GOT3 (cell line): Measurements from ENCODE around the gene ARHGAP22.

Experiments
- DNase-seq: peaks from one replicate; lab custom pipeline; 2025; ENCODE audit warnings: mixed read lengths; lab: John Stamatoyannopoulos, UW

The ARHGAP22 gene

DNA sequence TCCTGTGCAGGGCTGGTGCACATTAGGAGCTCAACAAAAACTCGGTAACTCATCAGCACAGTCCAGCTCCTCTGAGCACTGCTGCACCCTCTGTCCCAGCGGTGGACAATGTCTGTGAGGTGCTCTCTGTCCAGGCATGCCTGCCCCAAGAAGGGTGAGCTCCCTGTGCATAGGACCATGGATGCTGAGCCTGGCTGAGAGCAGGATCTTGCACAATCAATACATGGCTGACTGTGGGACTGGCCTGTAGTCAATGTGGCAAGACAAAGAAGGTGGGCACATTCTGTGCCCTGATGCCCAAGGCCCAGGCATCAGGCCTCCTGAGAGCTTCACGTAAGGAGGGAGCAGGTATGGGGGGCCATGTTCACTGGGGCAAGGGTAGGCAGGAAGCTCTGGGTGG is 17.1 kb downstream of the ARHGAP22 start:
- DNase-seq, result no peak

DNA sequence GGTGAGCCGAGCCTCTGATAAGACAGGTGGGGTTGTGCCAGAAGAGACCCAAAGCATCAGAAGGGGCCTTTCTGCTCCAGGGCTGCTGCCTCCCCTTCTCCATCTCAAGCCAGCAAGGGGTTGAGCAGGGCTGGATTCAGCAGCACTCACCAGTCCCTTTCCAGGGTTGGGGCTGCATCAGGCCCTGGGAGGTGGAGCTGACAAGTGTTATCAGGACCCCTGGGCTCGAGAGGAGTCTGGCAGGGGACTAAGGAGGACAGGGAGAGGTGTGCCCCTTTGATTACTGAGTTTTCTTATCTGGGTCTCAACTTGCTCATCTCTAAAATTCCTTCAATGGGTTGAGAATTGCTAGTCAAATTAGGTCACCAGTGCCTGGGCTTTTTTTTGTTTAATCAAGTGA is 17.8 kb downstream of the ARHGAP22 start:
- DNase-seq, result no peak

DNA sequence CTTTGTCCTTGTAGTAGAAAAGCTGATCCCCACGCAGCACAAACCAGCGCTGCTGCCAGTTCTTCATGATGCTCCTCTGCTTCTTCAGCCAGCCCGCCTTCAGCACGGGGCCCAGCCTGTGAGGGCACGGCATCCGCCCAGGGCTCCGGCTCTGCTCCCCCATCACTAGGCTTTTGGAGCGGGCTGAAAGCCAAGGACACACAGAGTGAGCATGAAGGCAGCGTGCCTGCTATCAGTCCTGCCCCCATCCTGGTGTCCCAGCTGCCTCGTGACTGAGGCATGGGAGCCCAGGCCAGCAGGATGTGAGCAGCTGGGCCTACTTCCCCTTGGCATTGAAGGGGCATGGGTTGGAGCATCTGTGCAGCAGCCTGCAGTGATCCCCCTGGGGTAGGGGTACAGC is 21.9 kb downstream of the ARHGAP22 start:
- DNase-seq, result no peak

DNA sequence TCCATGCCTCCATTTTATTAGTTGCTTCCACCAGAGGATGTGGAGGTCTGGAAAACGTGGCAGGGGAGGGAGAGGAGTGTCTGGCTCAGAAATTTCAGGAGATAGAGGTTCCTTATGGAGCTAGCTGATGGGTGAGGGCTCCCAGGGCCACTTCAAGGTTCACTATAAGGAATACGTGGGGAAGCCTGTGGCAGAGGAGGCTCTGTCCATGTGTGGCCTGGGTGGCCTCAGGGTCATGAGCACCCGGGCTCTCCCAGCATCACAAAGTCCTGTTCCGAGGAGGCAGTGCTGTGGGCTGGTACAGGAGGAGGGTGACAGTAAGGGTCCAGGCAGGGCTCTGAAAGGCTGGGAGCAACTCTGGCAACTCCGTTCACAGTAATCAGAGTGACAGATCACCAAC is 24.6 kb downstream of the ARHGAP22 start:
- DNase-seq, result no peak

- no peak for DNase-seq
These were observed 25.5 kb downstream of the ARHGAP22 start for GRCh38 chr10:48579251-48579960.

DNA sequence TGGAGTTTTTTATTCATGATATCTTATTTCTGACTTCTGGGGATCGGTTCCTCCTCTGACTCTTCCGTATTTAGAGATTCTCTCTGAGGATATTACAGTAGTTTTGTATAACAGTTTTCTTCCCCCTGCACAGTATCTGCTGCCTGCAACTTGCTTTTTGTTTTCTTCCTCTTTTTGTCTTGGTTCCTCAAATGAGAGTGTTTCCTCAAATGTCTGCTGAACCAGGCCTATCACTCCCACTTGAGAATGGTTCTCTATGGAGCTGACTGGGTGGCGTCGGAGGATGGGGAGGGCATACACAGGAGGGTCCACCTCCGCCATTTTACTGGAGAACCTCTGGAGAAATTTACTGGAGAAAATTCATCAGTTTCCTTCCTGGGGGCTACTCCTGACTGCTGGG is 27.7 kb downstream of the ARHGAP22 start:
- no peak for DNase-seq

DNA sequence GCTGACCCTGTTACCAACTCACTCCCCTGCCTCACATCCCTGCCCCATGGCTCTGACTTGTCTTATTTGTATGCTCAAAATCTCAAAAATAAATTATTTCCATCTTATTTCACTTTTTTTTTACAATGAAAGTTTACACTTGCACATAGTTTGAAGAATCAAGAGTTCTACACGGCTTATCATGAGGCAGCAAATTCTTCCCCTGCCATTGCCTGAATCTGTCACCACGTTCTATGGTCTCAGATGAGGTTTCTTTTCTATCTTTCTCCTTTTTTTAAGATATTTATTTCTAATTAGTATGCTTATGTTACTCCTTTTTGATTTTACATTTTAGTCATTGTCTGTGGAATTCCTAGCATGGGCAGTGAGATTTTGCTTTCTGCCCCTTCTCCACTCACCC is 28.4 kb downstream of the ARHGAP22 start:
- DNase-seq, result no peak

GRCh38 chr10:48575901-48576300 is 29.0 kb downstream of the ARHGAP22 start:
- no peak for DNase-seq

DNA sequence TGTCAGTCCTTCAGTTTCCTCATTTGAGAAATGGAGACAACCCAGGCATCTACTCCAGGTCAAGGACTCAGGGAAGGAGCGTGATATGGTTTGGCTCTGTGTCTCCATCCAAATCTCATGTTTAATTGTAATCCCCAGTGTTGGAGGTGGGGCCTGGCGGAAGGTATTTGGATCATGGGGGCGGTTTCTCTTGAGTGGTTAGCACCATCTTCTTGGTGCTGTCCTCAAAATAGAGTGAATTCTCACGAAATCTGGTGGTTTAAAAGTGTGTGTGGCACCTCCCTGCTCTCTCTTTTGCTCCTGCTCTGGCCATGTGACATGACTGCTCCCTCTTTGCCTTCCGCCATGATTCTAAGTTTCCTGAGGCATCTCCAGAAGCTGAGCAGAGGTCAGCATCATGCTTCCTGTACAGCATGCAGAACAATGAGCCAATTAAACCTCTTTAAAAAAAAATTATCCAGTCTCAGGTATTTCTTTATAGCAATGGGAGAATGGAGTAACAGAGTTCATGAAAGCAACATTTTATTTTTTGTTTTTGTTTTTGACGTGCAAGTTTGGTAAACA is 30.0 kb downstream of the ARHGAP22 start:
- no peak for DNase-seq

- DNase-seq, result no peak
These were observed 30.5 kb downstream of the ARHGAP22 start for GRCh38 chr10:48574322-48574796.

DNA sequence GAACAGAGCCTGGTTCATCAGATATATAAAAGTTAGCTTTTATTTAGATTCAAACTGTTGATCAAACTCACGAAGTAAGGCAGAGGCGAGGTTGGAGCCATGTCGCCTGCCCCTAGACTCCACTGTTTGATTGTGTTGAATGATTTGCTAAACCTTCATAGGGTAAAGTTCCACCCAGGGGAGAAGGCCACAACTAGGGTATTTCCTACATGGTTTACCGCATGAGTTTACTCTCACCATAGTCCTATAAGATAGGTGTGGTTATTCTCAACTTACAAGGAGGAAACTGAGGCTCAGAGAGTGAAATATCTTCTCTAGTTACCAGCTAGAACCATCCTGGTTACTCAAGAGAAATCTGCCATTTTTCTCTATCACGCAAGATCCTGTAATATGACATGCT is 31.8 kb downstream of the ARHGAP22 start:
- DNase-seq, result no peak

- no peak for DNase-seq
These were observed 32.5 kb downstream of the ARHGAP22 start for GRCh38 chr10:48572414-48572813.

DNA sequence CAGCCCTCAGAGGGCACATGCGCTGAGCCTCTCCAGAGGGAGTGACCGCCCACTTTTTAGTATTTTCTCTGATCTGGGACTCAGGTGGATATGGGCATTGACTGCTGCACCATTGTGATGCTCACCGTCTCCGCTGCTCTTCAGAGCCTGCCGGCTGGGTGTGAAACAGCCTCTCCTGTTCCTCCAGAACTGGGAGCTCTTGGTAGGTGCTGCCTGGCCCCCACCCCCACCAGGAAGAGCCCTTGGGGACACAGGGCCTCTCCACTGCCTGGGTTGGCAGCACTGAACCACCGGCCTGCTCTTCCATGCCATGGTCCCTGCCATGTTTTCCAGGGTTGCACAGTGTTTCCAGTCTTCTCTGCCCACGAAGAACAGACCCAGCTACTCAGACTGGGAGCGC is 36.3 kb downstream of the ARHGAP22 start:
- no peak for DNase-seq

DNA sequence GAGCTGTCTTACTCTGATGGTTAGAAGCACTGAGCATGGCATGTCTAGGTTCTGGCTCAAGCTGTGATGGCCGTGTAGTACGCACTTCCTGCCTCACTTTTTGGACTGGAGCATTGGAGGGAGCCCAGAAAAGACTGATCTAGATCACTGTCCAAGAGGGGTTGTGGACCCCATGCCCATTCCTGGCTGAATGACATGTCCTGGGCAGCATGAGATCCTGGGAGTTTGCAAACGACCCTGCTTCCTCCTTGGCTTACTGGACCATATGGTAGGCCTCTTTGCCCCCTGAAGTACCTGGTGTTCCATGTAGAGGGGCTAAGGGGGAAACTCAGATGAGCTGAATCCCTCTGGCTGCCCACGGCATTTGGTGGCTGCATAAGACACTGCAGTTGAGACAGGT is 36.7 kb downstream of the ARHGAP22 start:
- no peak for DNase-seq

- no peak for DNase-seq
These were observed 37.5 kb downstream of the ARHGAP22 start for GRCh38 chr10:48567346-48567745.

- no peak for DNase-seq
These were observed 40.3 kb downstream of the ARHGAP22 start for GRCh38 chr10:48564466-48565160.

GRCh38 chr10:48557511-48558123 is 47.3 kb downstream of the ARHGAP22 start:
- no peak for DNase-seq

GRCh38 chr10:48556713-48557112 is 48.2 kb downstream of the ARHGAP22 start:
- no peak for DNase-seq

DNA sequence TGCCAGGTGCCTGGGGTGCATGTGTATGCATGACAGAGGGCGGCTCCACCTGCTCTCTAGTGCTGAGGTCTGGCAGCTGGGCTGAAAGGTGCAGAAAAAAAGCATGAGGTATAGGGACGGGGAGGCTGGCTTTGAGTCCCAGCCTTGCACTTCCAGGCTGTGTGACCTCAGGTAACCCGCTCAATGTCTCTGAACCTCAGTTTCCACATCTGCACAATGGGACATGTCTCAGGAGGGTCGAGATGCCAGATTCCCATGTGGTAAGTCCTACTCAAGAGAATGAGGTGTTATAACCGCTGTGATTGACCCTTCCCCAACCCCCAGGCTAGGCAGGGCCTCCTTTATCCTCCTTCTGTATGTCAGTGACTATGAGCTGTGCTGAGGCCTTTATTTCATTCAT is 48.8 kb downstream of the ARHGAP22 start:
- no peak for DNase-seq

DNA sequence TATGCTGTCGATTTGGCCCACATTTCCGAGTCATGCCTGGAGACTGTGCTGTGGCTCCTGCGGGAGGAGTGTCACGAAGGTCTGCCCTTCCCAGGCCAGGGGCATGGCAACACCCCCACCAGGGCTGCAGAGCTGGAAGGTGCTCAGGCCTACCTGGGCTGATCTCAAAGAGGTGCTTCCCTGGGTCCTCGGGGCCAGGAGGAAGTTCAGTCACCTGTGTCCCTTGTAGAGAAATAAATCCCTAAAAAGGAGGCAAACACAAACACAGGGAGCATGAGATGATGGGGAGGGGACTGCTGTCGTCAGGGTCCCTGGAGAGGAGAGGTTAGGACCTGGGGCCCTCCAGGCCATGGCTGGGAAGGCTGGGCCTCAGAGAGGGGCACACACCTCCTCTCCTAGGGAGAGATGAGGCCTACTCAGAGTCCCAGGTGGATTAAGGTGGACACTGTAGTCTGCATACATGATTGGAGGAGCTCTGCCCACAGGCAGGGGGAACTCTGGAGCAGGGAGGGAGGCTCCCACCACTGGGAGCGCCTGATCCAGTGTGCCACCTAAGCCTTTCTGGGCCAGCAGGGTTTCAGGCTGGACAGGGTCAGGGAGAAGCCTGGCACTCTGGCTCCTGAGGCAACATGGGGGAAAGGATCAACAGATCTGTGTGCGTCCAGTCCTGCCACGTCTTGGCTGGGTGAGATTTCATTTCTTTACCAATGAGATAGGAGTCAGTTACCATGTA is 49.4 kb downstream of the ARHGAP22 start:
- no peak for DNase-seq

GRCh38 chr10:48554656-48555055 is 50.2 kb downstream of the ARHGAP22 start:
- no peak for DNase-seq

DNA sequence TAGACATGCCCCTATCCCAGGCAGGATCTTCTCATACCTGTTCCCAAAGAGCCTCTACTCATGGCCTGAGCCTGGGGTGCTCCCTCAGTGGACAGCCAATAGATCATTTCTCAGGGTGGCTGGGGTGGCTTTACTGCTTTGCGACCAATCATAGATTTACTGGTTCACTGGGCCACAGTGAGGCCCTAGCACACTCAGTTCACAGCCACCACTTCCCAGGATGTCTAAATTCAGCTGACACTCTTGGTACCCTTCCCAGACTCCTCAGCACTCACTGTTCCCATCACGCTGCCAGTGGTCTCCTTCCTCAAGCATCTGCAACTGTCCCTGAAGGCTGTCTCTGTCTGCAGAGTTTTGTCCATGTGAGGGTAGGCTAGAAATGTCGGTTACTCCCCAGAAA is 50.6 kb downstream of the ARHGAP22 start:
- no peak for DNase-seq
